H1 (cell line): ENCODE measurements around the gene NABP2. TPM values are rescaled to one million over a fixed set of nuclear protein-coding genes. Genes with fewer than 3 reads are reported as not detected.

Experiments
- CTCF ChIA-PET: fragments of 300-600 bp; sonication (Branson Sonifier 250); formaldehyde crosslinking; loops from one replicate; lab custom pipeline; 2021; ENCODE audit not compliant: partially characterized antibody; lab: Charles Lee
- POLR2A ChIA-PET: fragments of 300-600 bp; sonication (Branson Sonifier 250); formaldehyde crosslinking; loops from one replicate; lab custom pipeline; 2021; ENCODE audit warnings: inconsistent platforms; ENCODE audit not compliant: partially characterized antibody; lab: Charles Lee
- DNase-seq, 2 experiments: peaks; one replicate each; pipeline versions ENCODE4 v3.0.0 to v3.0.0-alpha.2; 2010 to 2022; ENCODE audit warnings: low spot score in 2 of 2, low read depth in 1 of 2, mixed read lengths in 1 of 2
- FAIRE-seq: peaks from 2 replicates; lab custom pipeline; 2011; peaks lifted over from hg19 to GRCh38; lab: Jason Lieb, UNC
- H2AFZ ChIP-seq: 2 replicates; pipeline ENCODE4 v1.8.1; 2012; ENCODE audit warnings: low read length, inconsistent platforms
- H2AK5ac ChIP-seq: 2 replicates; pipeline ENCODE4 v1.6.1; 2013; ENCODE audit warnings: low read depth, low read length
- H2BK120ac ChIP-seq: replicated peaks from 2 replicates; pipeline ENCODE3; 2013; ENCODE audit warnings: low read depth, low read length, inconsistent platforms
- H2BK12ac ChIP-seq: 2 replicates; pipeline ENCODE4 v1.6.1; 2013; ENCODE audit warnings: low read depth, low read length
- H2BK15ac ChIP-seq: 2 replicates; pipeline ENCODE4 v1.6.1; 2013; ENCODE audit warnings: low read length
- H2BK20ac ChIP-seq: 2 replicates; pipeline ENCODE4 v1.6.1; 2013; ENCODE audit warnings: low read length
- H2BK5ac ChIP-seq: 2 replicates; pipeline ENCODE4 v1.6.1; 2013; ENCODE audit warnings: low read depth, low read length
- H3K14ac ChIP-seq: 2 replicates; pipeline ENCODE4 v1.6.1; 2013; ENCODE audit warnings: inconsistent platforms; ENCODE audit not compliant: insufficient read length
- H3K18ac ChIP-seq: 2 replicates; pipeline ENCODE4 v1.6.1; 2013; ENCODE audit warnings: low read length; ENCODE audit errors: extremely low read depth
- H3K23ac ChIP-seq: 2 replicates; pipeline ENCODE4 v1.6.1; 2013; ENCODE audit warnings: inconsistent platforms; ENCODE audit not compliant: insufficient read length
- H3K23me2 ChIP-seq: 2 replicates; pipeline ENCODE4 v1.6.1; 2013; ENCODE audit warnings: low read depth, low read length
- H3K27ac ChIP-seq: 2 replicates; pipeline ENCODE4 v1.6.1; 2011; ENCODE audit warnings: low read depth, low read length, inconsistent platforms
- H3K27me3 ChIP-seq, 4 experiments: replicated peaks in 1 of 4; 1 replicate in 1 of 4; 2 replicates in 3 of 4; pipeline versions ENCODE4 v1.6.1 to v1.8.1; 2011 to 2013; ENCODE audit warnings: low read length in 3 of 4, mild to moderate bottlenecking in 3 of 4, inconsistent platforms in 2 of 4, mixed read lengths in 2 of 4, moderate library complexity in 1 of 4; ENCODE audit not compliant: control insufficient read depth in 3 of 4, insufficient read depth in 3 of 4; ENCODE audit errors: extremely low read depth in 1 of 4
- H3K36me3 ChIP-seq, 4 experiments: 2 replicates each; pipeline versions ENCODE4 v1.6.1 to v1.8.1; 2011 to 2013; ENCODE audit warnings: mild to moderate bottlenecking in 4 of 4, low read length in 3 of 4, moderate library complexity in 2 of 4, control low read depth in 1 of 4, inconsistent platforms in 1 of 4; ENCODE audit not compliant: insufficient read depth in 4 of 4, control insufficient read depth in 2 of 4
- H3K4ac ChIP-seq: replicated peaks from 2 replicates; pipeline ENCODE3; 2013; ENCODE audit warnings: low read length, low read depth, mixed read lengths, inconsistent platforms; ENCODE audit not compliant: insufficient read length
- H3K4me1 ChIP-seq, 4 experiments: replicated peaks in 1 of 4; 1 replicate in 1 of 4; 2 replicates in 3 of 4; pipeline versions ENCODE4 v1.6.1 to v1.8.1; 2011 to 2013; ENCODE audit warnings: low read length in 3 of 4, inconsistent platforms in 2 of 4, mixed read lengths in 1 of 4; ENCODE audit not compliant: insufficient read depth in 4 of 4, control insufficient read depth in 3 of 4
- H3K4me2 ChIP-seq, 2 experiments: 2 replicates each; pipeline versions ENCODE4 v1.6.1 to v1.8.1; 2011 to 2013; ENCODE audit warnings: low read depth in 2 of 2, low read length in 2 of 2, control low read depth in 1 of 2, inconsistent platforms in 1 of 2, mild to moderate bottlenecking in 1 of 2; ENCODE audit not compliant: insufficient read depth in 1 of 2
- H3K4me3 ChIP-seq, 4 experiments: fragments of 200-600, 300-600 bp in 1 of 4; sonication (generic), shearing (Covaris generic), sonication (Bioruptor Twin) in 1 of 4; 2 replicates each; pipeline versions ENCODE4 v1.5.1 to v1.8.1; 2011 to 2016; ENCODE audit warnings: low read length in 4 of 4, low read depth in 3 of 4, control low read depth in 2 of 4, inconsistent platforms in 2 of 4, mild to moderate bottlenecking in 2 of 4, mixed read lengths in 1 of 4, moderate library complexity in 1 of 4; ENCODE audit not compliant: insufficient read depth in 2 of 4; ENCODE audit errors: extremely low read depth in 1 of 4
- H3K56ac ChIP-seq: replicated peaks from 2 replicates; pipeline ENCODE3; 2013; ENCODE audit warnings: low read depth, mild to moderate bottlenecking, mixed read lengths, low read length, inconsistent platforms; ENCODE audit not compliant: insufficient read length
- H3K79me1 ChIP-seq: 2 replicates; pipeline ENCODE4 v1.6.1; 2013; ENCODE audit warnings: low read depth, low read length, control low read depth
- H3K79me2 ChIP-seq, 2 experiments: 2 replicates each; pipeline versions ENCODE4 v1.6.1 to v1.8.1; 2012 to 2013; ENCODE audit warnings: low read length in 2 of 2, mild to moderate bottlenecking in 2 of 2, inconsistent platforms in 1 of 2; ENCODE audit not compliant: insufficient read depth in 2 of 2, control insufficient read depth in 1 of 2
- H3K9ac ChIP-seq, 4 experiments: replicated peaks in 1 of 4; 1 replicate in 1 of 4; 2 replicates in 3 of 4; pipeline versions ENCODE4 v1.6.1 to v1.8.1; 2011 to 2013; ENCODE audit warnings: low read depth in 3 of 4, low read length in 3 of 4, control low read depth in 2 of 4, mild to moderate bottlenecking in 2 of 4, moderate library complexity in 2 of 4, inconsistent platforms in 1 of 4; ENCODE audit errors: extremely low read depth in 1 of 4
- H3K9me3 ChIP-seq, 2 experiments: 2 replicates each; pipeline versions ENCODE4 v1.6.1 to v1.8.1; 2012 to 2013; ENCODE audit warnings: mild to moderate bottlenecking in 2 of 2, moderate library complexity in 2 of 2, control low read depth in 1 of 2, inconsistent platforms in 1 of 2, low read depth in 1 of 2, low read length in 1 of 2, mixed read lengths in 1 of 2; ENCODE audit not compliant: insufficient read depth in 2 of 2
- H4K20me1 ChIP-seq, 2 experiments: replicated peaks in 1 of 2; 2 replicates each; pipeline versions ENCODE3 to v1.8.1; 2011 to 2013; ENCODE audit warnings: inconsistent platforms in 2 of 2, low read length in 2 of 2, mild to moderate bottlenecking in 1 of 2; ENCODE audit not compliant: insufficient read depth in 2 of 2, control insufficient read depth in 1 of 2
- H4K5ac ChIP-seq: 2 replicates; pipeline ENCODE4 v1.6.1; 2013; ENCODE audit warnings: low read length, low read depth, mixed read lengths, inconsistent platforms; ENCODE audit not compliant: insufficient read length
- H4K8ac ChIP-seq: 2 replicates; pipeline ENCODE4 v1.8.0; 2013; ENCODE audit warnings: mild to moderate bottlenecking, moderate library complexity, low read length, inconsistent platforms; ENCODE audit not compliant: insufficient read depth; ENCODE audit errors: extremely low read depth
- H4K91ac ChIP-seq: replicated peaks from 2 replicates; pipeline ENCODE3; 2013; ENCODE audit warnings: low read length, mixed read lengths, inconsistent platforms; ENCODE audit not compliant: insufficient read length
- CREB1 ChIP-seq: IDR thresholded peaks from 2 replicates; pipeline ENCODE4 v1.6.1; 2012; ENCODE audit warnings: inconsistent platforms
- KDM1A ChIP-seq: fragments of 200-600, 300-600 bp; sonication (generic); IDR thresholded peaks from 2 replicates; pipeline ENCODE4 v1.7.1; 2016; ENCODE audit warnings: mild to moderate bottlenecking, low read length, borderline replicate concordance
- RFX5 ChIP-seq: IDR thresholded peaks from 2 replicates; pipeline ENCODE4 v1.6.1; 2011; ENCODE audit warnings: low read depth, low read length, improper control_type of control experiment, borderline replicate concordance
- RNF2 ChIP-seq: fragments of 200-900, 300-1000 bp; sonication (generic); IDR thresholded peaks from 2 replicates; pipeline ENCODE4 v1.7.1; 2016; ENCODE audit warnings: borderline replicate concordance, low read depth, mild to moderate bottlenecking, antibody characterized with exemption, low read length; ENCODE audit not compliant: poor library complexity, severe bottlenecking; ENCODE audit errors: missing control alignments
- SIN3A ChIP-seq, 2 experiments: IDR thresholded peaks in 1 of 2; conservative IDR thresholded peaks in 1 of 2; 2 replicates each; pipeline ENCODE4 v1.6.1; 2011 to 2012; ENCODE audit warnings: low read length in 2 of 2, improper control_type of control experiment in 1 of 2, low read depth in 1 of 2, mild to moderate bottlenecking in 1 of 2
- SIX5 ChIP-seq: IDR thresholded peaks from 2 replicates; pipeline ENCODE4 v1.6.1; 2011; ENCODE audit warnings: mild to moderate bottlenecking, low read depth, low read length
- WGBS, 2 experiments: shearing (Covaris generic) in 1 of 2; methylation state at CpG; one replicate each; pipeline versions ENCODE4 v1.1.6 to v1.1.7; 2013 to 2015; ENCODE audit warnings: low lambda C conversion rate in 2 of 2, mixed read lengths in 2 of 2, inconsistent platforms in 1 of 2, low coverage in 1 of 2, missing lambda C conversion rate in 1 of 2; ENCODE audit not compliant: insufficient replicate concordance in 2 of 2, insufficient coverage in 1 of 2, insufficient read length in 1 of 2; ENCODE audit errors: extremely low coverage in 1 of 2, missing lambda C conversion rate in 1 of 2; 5-methylcytosine and 5-hydroxymethylcytosine counted together
- polyA plus RNA-seq, 7 experiments: library from polyadenylated mRNA; depleted of rRNA in 3 of 7; stranded (reverse) in 5 of 7; unstranded in 2 of 7; fragments of >200 nt in 5 of 7; fragments of 200-250 nt in 2 of 7; gene quantifications; 1 replicate in 5 of 7; 2 replicates in 1 of 7; 4 replicates in 1 of 7; pipeline versions ENCODE4 v1.2.1 to v1.2.3, GENCODE V29; 2011 to 2013; ENCODE audit warnings: missing spikeins in 2 of 7, mixed read lengths in 2 of 7
- total RNA-seq: library from RNA; stranded (reverse); fragmentation: NEBNext Ultra II Directional; extraction: Animal tissue kit (Norgen Biotek cat#: 25700); gene quantifications from 2 replicates; pipeline ENCODE4 v1.2.1, GENCODE V29; 2021
- TF ChIP-seq, protein P1 (sequence below), 3 experiments: IDR thresholded peaks; 1 replicate in 2 of 3; 2 replicates in 1 of 3; pipeline versions ENCODE4 v1.5.1 to v1.6.1; 2011; ENCODE audit warnings: low read length in 3 of 3, mild to moderate bottlenecking in 3 of 3, inconsistent platforms in 2 of 3, low read depth in 1 of 3, moderate library complexity in 1 of 3; ENCODE audit not compliant: insufficient read depth in 1 of 3; ENCODE audit errors: control extremely low read depth in 1 of 3

The NABP2 gene
- total and polyA plus RNA-seq, 2 of the 8 experiments (the other 6 are each of a cell fraction or from before 2014, with no cell fraction given) = 58.1 to 67.5 TPM

DNA sequence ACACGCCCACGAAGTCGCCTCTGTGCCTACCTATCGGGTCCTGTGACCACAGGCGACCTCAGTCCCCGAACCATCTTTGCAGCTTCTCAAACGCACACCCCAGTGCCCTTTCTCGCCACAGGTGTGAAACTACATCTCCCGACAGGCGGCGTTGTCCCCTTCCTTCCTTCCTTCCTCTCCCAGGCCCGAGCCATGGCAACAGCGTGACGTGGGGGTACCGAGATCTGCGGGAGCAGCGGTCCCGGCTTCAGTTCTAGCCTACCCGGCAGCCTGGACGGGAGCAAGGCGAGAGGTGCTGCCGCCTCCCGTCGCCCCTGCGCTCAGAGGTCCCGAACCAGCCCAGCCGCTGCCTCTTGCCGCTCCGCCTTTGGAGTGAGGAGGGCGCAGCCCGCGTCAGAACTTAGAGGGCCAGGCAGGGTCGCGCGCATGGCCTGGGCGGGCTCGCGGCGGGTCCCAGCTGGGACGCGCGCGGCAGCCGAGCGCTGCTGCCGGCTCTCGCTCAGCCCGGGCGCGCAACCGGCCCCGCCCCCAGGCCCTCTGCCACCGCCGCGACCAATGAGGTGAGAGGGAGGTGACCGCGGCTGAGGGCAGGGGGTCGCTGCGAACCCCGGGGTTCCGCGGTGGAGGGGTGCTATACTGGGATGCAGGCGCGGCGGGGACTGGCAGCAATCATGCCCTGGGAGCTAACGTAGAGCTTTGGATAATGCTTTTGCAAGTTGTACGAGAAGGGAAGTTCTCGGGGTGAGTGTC is 42.7 kb downstream of the NABP2 start, which contains the start of gene COQ10A:
Gene COQ10A, plus strand, starts transcription at position 250 of the 750 bp plus-strand sequence. Its CDS starts 177 bp downstream, at position 427.
- no peak for FAIRE-seq
- no peak for TF ChIP-seq KDM1A
- peak; percentile 89 for TF ChIP-seq CREB1
- TF ChIP-seq SIX5 = peak; percentile 29; the same call in 1 of the 2 replicates
- TF ChIP-seq, protein P1, sequence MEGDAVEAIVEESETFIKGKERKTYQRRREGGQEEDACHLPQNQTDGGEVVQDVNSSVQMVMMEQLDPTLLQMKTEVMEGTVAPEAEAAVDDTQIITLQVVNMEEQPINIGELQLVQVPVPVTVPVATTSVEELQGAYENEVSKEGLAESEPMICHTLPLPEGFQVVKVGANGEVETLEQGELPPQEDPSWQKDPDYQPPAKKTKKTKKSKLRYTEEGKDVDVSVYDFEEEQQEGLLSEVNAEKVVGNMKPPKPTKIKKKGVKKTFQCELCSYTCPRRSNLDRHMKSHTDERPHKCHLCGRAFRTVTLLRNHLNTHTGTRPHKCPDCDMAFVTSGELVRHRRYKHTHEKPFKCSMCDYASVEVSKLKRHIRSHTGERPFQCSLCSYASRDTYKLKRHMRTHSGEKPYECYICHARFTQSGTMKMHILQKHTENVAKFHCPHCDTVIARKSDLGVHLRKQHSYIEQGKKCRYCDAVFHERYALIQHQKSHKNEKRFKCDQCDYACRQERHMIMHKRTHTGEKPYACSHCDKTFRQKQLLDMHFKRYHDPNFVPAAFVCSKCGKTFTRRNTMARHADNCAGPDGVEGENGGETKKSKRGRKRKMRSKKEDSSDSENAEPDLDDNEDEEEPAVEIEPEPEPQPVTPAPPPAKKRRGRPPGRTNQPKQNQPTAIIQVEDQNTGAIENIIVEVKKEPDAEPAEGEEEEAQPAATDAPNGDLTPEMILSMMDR (IDR thresholded peaks at IDR 0.05; ENCODE audit: control extremely low read depth in 1 of 3, insufficient read depth in 1 of 3, low read depth in 1 of 3, low read length in 3 of 3) = peak; percentile 41 to 71 (median 70)
- peak; percentile 57 for TF ChIP-seq RFX5
- no peak; a peak in 1 of 4 replicates for TF ChIP-seq SIN3A (conservative IDR thresholded peaks at IDR 0.05 in 1 of 2, IDR thresholded peaks at IDR 0.05 in 1 of 2; ENCODE audit: low read depth in 1 of 2, low read length in 2 of 2)
- TF ChIP-seq RNF2 = no peak

More for the DNA sequence above, 42.7 kb downstream of the NABP2 start, which contains the start of gene COQ10A:
- ChIA-PET POLR2A (interaction anchor here (0.6 to 2.8 kb wide), 44 partner anchors 9 to 222 kb away, joined by 3 to 24 read pairs (median 4); partner anchors contain the start of genes ANKRD52, CS, ESYT1 and MYL6), CTCF (interaction anchor here (0.5 to 3.4 kb wide), 28 partner anchors 8 to 387 kb away, joined by 3 to 20 read pairs (median 4); partner anchors contain the start of genes ANKRD52 and RNF41)
- Histone ChIP-seq H3K79me2 (no peaks in the 10 kb centered on the region), H3K9me3 (no peaks in the 10 kb centered on the region), H2BK20ac (no peak within 1 kb of the TSS), H3K4ac (no peak within 1 kb of the TSS), H4K5ac (peak within 1 kb of the TSS; percentile 80), H3K4me1 (peaks cover 0 to 9% (median 3%) of the 10 kb centered on the region in 4 experiments; a peak in 4 of 7 replicates), H3K18ac (peak within 1 kb of the TSS; percentile 93; the same call in 1 of the 2 replicates), H3K36me3 (peaks cover 0 to 23% (median 4%) of the 10 kb centered on the region in 4 experiments; a peak in 3 of 8 replicates), H2AFZ (peak within 1 kb of the TSS; percentile 72), H2BK120ac (no peak within 1 kb of the TSS), H3K4me2 (peak within 1 kb of the TSS; percentile 83 to 86), H3K27ac (peak within 1 kb of the TSS; percentile 84), H4K20me1 (peaks cover 0 to 2% of the 10 kb centered on the region in 2 experiments), H2AK5ac (no peak within 1 kb of the TSS; the same call in 1 of the 2 replicates), H3K27me3 (no peaks in the 10 kb centered on the region), H3K14ac (no peak within 1 kb of the TSS), H3K56ac (no peak within 1 kb of the TSS), H3K23me2 (peaks cover 7% of the 10 kb centered on the region; the same call in 1 of the 2 replicates), H3K4me3 (peak within 1 kb of the TSS; percentile 82 to 88 (median 87)), H3K9ac (peak within 1 kb of the TSS; percentile 74 to 84 (median 84)), H2BK15ac (peak within 1 kb of the TSS; percentile 96; the same call in 1 of the 2 replicates), H3K79me1 (no peaks in the 10 kb centered on the region), H4K91ac (peak within 1 kb of the TSS; percentile 83), H4K8ac (peak within 1 kb of the TSS; percentile 77; the same call in 1 of the 2 replicates), H2BK12ac (peak within 1 kb of the TSS; percentile 27; the same call in 1 of the 2 replicates), H3K23ac (no peak within 1 kb of the TSS), H2BK5ac (peak within 1 kb of the TSS; percentile 99; the same call in 1 of the 2 replicates)
- DNase-seq = peak; percentile 51 to 95
- 2% methylated on average over 64 of the region's 68 CpGs; no CpG with 5 or more reads in 1 of the 2 experiments for WGBS, 2 experiments
